Thyroid gland (tissue), 4 donors: Measurements from ENCODE around the gene DPP10.

Experiments used
- POLR2A ChIP-seq, 2 donors: fragments of 450-650 bp; IDR thresholded peaks; one replicate each; pipeline ENCODE4 v1.6.1; 2017; ENCODE audit warnings: antibody characterized with exemption in 2 of 2, mild to moderate bottlenecking in 2 of 2, moderate library complexity in 1 of 2
- TF ChIP-seq, protein P1 (sequence below), 6 experiments: fragments of 200-600 bp in 3 of 6; fragments of 450-650 bp in 3 of 6; sonication (generic) in 3 of 6; IDR thresholded peaks; one replicate each; pipeline ENCODE4 v1.5.1; 2016 to 2019; ENCODE audit warnings: antibody characterized with exemption in 6 of 6, mild to moderate bottlenecking in 2 of 6, inconsistent platforms in 1 of 6, moderate library complexity in 1 of 6

DNA sequence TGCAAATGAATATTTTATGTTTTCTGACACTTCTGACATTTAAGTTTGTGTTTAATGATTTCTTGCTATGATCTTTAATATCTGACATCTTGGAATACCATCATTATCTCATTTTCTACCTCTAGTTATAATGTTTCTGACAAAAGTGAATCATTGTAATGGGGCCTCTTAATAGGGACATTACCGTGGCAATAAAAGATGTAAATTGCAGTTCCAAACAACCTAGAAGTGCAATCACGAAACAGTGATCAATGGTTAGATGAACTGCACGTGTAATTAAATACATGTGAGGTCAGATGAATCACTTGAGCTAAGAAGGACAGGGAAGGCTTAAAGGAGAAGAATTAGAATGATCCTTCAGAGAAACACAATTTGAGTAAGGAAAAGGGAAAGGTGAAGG is 1078.3 kb downstream of the DPP10 start:
- TF ChIP-seq, protein P1, sequence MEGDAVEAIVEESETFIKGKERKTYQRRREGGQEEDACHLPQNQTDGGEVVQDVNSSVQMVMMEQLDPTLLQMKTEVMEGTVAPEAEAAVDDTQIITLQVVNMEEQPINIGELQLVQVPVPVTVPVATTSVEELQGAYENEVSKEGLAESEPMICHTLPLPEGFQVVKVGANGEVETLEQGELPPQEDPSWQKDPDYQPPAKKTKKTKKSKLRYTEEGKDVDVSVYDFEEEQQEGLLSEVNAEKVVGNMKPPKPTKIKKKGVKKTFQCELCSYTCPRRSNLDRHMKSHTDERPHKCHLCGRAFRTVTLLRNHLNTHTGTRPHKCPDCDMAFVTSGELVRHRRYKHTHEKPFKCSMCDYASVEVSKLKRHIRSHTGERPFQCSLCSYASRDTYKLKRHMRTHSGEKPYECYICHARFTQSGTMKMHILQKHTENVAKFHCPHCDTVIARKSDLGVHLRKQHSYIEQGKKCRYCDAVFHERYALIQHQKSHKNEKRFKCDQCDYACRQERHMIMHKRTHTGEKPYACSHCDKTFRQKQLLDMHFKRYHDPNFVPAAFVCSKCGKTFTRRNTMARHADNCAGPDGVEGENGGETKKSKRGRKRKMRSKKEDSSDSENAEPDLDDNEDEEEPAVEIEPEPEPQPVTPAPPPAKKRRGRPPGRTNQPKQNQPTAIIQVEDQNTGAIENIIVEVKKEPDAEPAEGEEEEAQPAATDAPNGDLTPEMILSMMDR (IDR thresholded peaks at IDR 0.05), result no peak
- no peak for TF ChIP-seq POLR2A (IDR thresholded peaks at IDR 0.05)
